A673 (cell line): ENCODE data around the gene ALDH8A1. TPM values are rescaled to one million over a fixed set of nuclear protein-coding genes. Genes with fewer than 3 reads are reported as not detected.

Experiments used
- BruUV-seq: library from RNA; stranded (reverse); fragments of 400-500 nt; replicated peaks from 2 replicates; lab custom pipeline; 2021; lab: Mats Ljungman, UMichigan
- CTCF ChIA-PET: fragments of 300-600 bp; sonication (Branson Sonifier 250); formaldehyde crosslinking; loops from one replicate; lab custom pipeline; 2022; ENCODE audit warnings: antibody characterized with exemption; lab: Charles Lee
- POLR2A ChIA-PET: fragments of 300-600 bp; sonication (Branson Sonifier 250); formaldehyde crosslinking; loops from one replicate; lab custom pipeline; 2022; ENCODE audit warnings: antibody characterized with exemption; ENCODE audit not compliant: low non-redundant PET; lab: Charles Lee
- DNase-seq: peaks from one replicate; pipeline ENCODE4 v3.0.0-alpha.2; 2015; ENCODE audit warnings: low spot score
- H3K27ac ChIP-seq: fragments of 200-600 bp; sonication (generic); 2 replicates; pipeline ENCODE4 v1.5.1; 2016; ENCODE audit warnings: mixed run types, low read depth, mild to moderate bottlenecking, mixed read lengths, antibody characterized with exemption, low read length; ENCODE audit not compliant: poor library complexity, severe bottlenecking
- H3K27me3 ChIP-seq: fragments of 200-600 bp; sonication (generic); replicated peaks from 2 replicates; pipeline ENCODE4 v1.6.1; 2017; ENCODE audit warnings: mixed run types, low read depth, mild to moderate bottlenecking, mixed read lengths, antibody characterized with exemption, low read length; ENCODE audit not compliant: insufficient read depth, poor library complexity
- H3K36me3 ChIP-seq: fragments of 200-600 bp; sonication (generic); 2 replicates; pipeline ENCODE4 v1.6.1; 2016; ENCODE audit warnings: mixed run types, mild to moderate bottlenecking, mixed read lengths, antibody characterized with exemption, low read length; ENCODE audit not compliant: insufficient read depth, poor library complexity, severe bottlenecking
- H3K4me1 ChIP-seq: fragments of 200-600 bp; sonication (generic); 2 replicates; pipeline ENCODE4 v1.6.1; 2017; ENCODE audit warnings: mixed run types, mild to moderate bottlenecking, mixed read lengths, antibody characterized with exemption, low read length; ENCODE audit not compliant: insufficient read depth, poor library complexity, severe bottlenecking
- H3K4me3 ChIP-seq: fragments of 200-600 bp; sonication (generic); 2 replicates; pipeline ENCODE4 v1.5.1; 2016; ENCODE audit warnings: low read depth, mixed run types, mild to moderate bottlenecking, mixed read lengths, low read length; ENCODE audit not compliant: poor library complexity, severe bottlenecking
- H3K9me3 ChIP-seq: fragments of 200-600 bp; sonication (generic); 2 replicates; pipeline ENCODE4 v1.6.1; 2016; ENCODE audit warnings: mixed run types, low read depth, mild to moderate bottlenecking, mixed read lengths, antibody characterized with exemption, low read length; ENCODE audit not compliant: poor library complexity, severe bottlenecking
- CTCF ChIP-seq: fragments of 300-800, 200-600 bp; sonication (generic); conservative IDR thresholded peaks from 2 replicates; pipeline ENCODE4 v1.5.1; 2017; ENCODE audit warnings: low read depth, mild to moderate bottlenecking, antibody characterized with exemption, low read length, moderate library complexity, mixed read lengths
- EZH2 ChIP-seq: fragments of 200-600 bp; sonication (generic); IDR thresholded peaks from 2 replicates; pipeline ENCODE4 v1.6.1; 2017; ENCODE audit warnings: borderline replicate concordance, low read depth, mild to moderate bottlenecking, mixed read lengths, antibody characterized with exemption, low read length; ENCODE audit not compliant: poor library complexity, severe bottlenecking
- intact Hi-C: fragments of 100-400 bp; cut with micrococcal nuclease; formaldehyde crosslinking; loops from one replicate; pipeline ENCODE4 v1.10.0; 2022; ENCODE audit not compliant: unreplicated experiment
- total RNA-seq: library from RNA; stranded (reverse); gene quantifications from 2 replicates; pipeline ENCODE4 v1.2.3, GENCODE V29; 2021

ALDH8A1 gene
- total RNA-seq, 1 experiment from 2014 or later = 0.45 TPM

DNA sequence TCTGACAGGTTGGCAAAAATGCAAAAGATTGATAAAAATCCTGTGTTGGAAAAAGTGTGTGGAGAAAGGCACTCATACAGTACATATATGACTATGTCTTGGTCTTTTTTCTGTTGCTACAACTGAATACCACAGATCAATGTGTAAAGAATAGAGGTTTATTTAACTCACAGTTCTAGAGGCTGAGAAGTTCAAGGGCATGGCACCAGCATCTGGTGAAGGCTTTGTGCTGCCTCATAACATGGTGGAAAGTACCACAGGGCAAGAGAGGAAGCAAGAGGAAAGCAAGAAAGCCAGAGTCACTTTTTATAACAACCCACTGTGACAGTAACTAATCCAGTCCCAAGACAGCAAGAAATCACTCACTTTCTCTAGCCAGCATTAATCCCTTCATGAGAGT is 57.5 kb downstream of the ALDH8A1 start:
- ChIA-PET POLR2A (no interaction called here), CTCF (no interaction called here)
- H3K27me3 ChIP-seq = no peaks in the 10 kb centered on the region
- no peak for DNase-seq
- no peak for TF ChIP-seq EZH2
- no peak for TF ChIP-seq CTCF
- no peaks in the 10 kb centered on the region for H3K9me3 ChIP-seq
- BruUV-seq = no TSS peak
- H3K36me3 ChIP-seq = no peaks in the 10 kb centered on the region
- intact Hi-C loops = no loop called here
- no peaks in the 10 kb centered on the region for H3K4me1 ChIP-seq
- H3K27ac ChIP-seq = no peak overlapping the region
- no peak overlapping the region for H3K4me3 ChIP-seq

DNA sequence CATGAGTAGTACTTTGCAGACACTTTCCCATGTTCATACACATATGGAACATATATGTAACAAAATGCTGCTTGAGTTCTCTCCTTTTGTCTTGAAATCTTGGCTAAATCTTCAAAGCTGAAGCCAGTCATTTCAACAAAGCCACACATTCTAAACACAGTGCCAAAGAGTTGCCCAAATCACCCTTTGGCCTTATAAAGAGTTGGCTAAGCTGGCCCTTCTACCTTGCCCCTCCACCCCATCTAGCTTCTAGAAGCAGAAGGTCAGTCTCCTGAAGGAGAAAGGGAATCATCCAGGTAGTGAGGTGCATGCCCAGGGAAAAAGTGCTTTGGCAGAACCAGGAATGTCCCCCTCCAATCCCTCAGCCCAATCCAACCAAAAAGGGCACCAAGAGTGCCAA is 58.3 kb downstream of the ALDH8A1 start:
- no TSS peak for BruUV-seq
- Histone ChIP-seq H3K27me3 (no peaks in the 10 kb centered on the region), H3K9me3 (no peaks in the 10 kb centered on the region), H3K4me1 (no peaks in the 10 kb centered on the region), H3K36me3 (no peaks in the 10 kb centered on the region), H3K27ac (no peak overlapping the region), H3K4me3 (no peak overlapping the region)
- no peak for TF ChIP-seq EZH2
- TF ChIP-seq CTCF = no peak
- CTCF ChIA-PET = no interaction called here
- DNase-seq = no peak
- POLR2A ChIA-PET = no interaction called here
- intact Hi-C loops = no loop called here

- CTCF ChIA-PET = no interaction called here
- BruUV-seq = no TSS peak
- TF ChIP-seq CTCF (no peak), EZH2 (no peak)
Observed at GRCh38 chr6:134888316-134888715, 61.6 kb downstream of the ALDH8A1 start.

More at GRCh38 chr6:134888316-134888715, 61.6 kb downstream of the ALDH8A1 start:
- no peak for DNase-seq
- Histone ChIP-seq H3K27ac (no peak overlapping the region), H3K4me1 (no peaks in the 10 kb centered on the region), H3K36me3 (no peaks in the 10 kb centered on the region), H3K4me3 (no peak overlapping the region), H3K27me3 (no peaks in the 10 kb centered on the region), H3K9me3 (no peaks in the 10 kb centered on the region)
- intact Hi-C loops = loop anchor here (5.0 kb wide), 1 partner anchor 44 kb away; no protein-coding TSS in a partner anchor
- POLR2A ChIA-PET = no interaction called here
